ENCODE results near the gene AMN1. TPM values are rescaled to one million over a fixed set of nuclear protein-coding genes. Genes with fewer than 3 reads are reported as not detected.

AMN1 gene
- total and polyA plus RNA-seq, 2 of the 13 experiments (the other 11 are each of a cell fraction or from before 2014, with no cell fraction given), result 7.5 to 26.5 TPM

DNA sequence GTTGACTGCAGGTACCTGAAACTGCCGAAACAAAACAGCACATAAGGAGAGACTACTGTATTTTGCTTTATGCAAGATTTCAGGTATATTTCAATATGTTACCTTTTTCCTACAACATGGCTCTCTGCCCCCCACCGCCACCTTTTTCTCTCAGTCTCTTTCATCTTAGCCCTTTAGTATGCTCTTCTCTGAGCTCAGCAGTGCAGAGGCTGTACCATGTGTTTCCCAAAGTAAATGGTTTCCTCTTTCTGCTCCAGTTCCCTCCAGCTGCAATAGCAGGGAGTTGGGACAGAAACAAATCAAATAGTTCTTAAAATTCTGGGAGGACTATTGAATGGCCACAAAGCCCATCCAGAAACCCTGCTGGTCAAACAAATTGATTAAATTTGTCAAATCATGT lies 4.3 kb downstream of the AMN1 start:
- DNase-seq (ENCODE audit: low spot score) (no peak), FAIRE-seq (no peak), ATAC-seq (no peak)
- 100% methylated on average over 2 of the region's 2 CpGs for WGBS (ENCODE audit: low lambda C conversion rate)
- Histone ChIP-seq H3K4me2 (ENCODE audit: low read depth, low read length) (no peak overlapping the region), H3K27ac (ENCODE audit: extremely low read length, insufficient read depth, low read length) (no peak overlapping the region), H3K36me3 (replicated peaks in 1 of 2; ENCODE audit: control insufficient read depth in 1 of 2, insufficient read depth in 2 of 2, low read length in 2 of 2) (no peaks in the 10 kb centered on the region), H3K9ac (ENCODE audit: insufficient read depth, low read depth, low read length) (no peak overlapping the region), H3K9me3 (ENCODE audit: low read length) (no peaks in the 10 kb centered on the region), H4K20me1 (ENCODE audit: insufficient read depth, low read length) (no peaks in the 10 kb centered on the region), H2AFZ (ENCODE audit: low read length) (no peak overlapping the region), H3K4me1 (ENCODE audit: insufficient read depth, low read length) (peaks cover 48% of the 10 kb centered on the region), H3K79me2 (ENCODE audit: insufficient read depth, low read length) (peaks cover 4% of the 10 kb centered on the region), H3K27me3 (ENCODE audit: control insufficient read depth in 1 of 2, insufficient read depth in 2 of 2, low read length in 2 of 2) (no peaks in the 10 kb centered on the region; a peak in 1 of 5 replicates), H3K4me3 (replicated peaks in 1 of 3; ENCODE audit: insufficient read depth in 1 of 3, low read depth in 2 of 3, low read length in 3 of 3) (no peak overlapping the region)
- in situ Hi-C loops (cut with HindIII; ENCODE audit: extremely low pct_ligation_motif_present, low pct_unique_long_range_greater_than_20kb), result no loop called here
- intact Hi-C loops (cut with micrococcal nuclease; ENCODE audit: unreplicated experiment), result loop anchor here (10.0 kb wide), 1 partner anchor 50 kb away; no protein-coding TSS in a partner anchor
- ChIA-PET POLR2A (no interaction called here), CTCF (ENCODE audit: low intra/inter-chr PET ratio, low total read pairs) (no interaction called here)
- TF ChIP-seq, protein P1, sequence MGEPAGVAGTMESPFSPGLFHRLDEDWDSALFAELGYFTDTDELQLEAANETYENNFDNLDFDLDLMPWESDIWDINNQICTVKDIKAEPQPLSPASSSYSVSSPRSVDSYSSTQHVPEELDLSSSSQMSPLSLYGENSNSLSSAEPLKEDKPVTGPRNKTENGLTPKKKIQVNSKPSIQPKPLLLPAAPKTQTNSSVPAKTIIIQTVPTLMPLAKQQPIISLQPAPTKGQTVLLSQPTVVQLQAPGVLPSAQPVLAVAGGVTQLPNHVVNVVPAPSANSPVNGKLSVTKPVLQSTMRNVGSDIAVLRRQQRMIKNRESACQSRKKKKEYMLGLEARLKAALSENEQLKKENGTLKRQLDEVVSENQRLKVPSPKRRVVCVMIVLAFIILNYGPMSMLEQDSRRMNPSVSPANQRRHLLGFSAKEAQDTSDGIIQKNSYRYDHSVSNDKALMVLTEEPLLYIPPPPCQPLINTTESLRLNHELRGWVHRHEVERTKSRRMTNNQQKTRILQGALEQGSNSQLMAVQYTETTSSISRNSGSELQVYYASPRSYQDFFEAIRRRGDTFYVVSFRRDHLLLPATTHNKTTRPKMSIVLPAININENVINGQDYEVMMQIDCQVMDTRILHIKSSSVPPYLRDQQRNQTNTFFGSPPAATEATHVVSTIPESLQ (CRISPR knock-in tag; conservative IDR thresholded peaks at IDR 0.05), result no peak
- TF ChIP-seq PHF8 (CRISPR knock-in tag; IDR thresholded peaks at IDR 0.05) (no peak), SRSF9 (IDR thresholded peaks at IDR 0.05; ENCODE audit: borderline replicate concordance, insufficient read depth, low read depth, low read length, poor library complexity, severe bottlenecking) (no peak), PITX1 (CRISPR knock-in tag; IDR thresholded peaks at IDR 0.05) (no peak), ZNF839 (CRISPR knock-in tag; IDR thresholded peaks at IDR 0.05; ENCODE audit: borderline replicate concordance) (no peak), MED13 (CRISPR knock-in tag; IDR thresholded peaks at IDR 0.05) (no peak), ZNF709 (CRISPR knock-in tag; IDR thresholded peaks at IDR 0.05) (no peak), KDM6A (CRISPR knock-in tag; IDR thresholded peaks at IDR 0.05; ENCODE audit: low read depth) (no peak), HNRNPH1 (optimal IDR thresholded peaks at IDR 0.05; ENCODE audit: low read depth, low read length) (no peak)
- TF ChIP-seq, protein P2, sequence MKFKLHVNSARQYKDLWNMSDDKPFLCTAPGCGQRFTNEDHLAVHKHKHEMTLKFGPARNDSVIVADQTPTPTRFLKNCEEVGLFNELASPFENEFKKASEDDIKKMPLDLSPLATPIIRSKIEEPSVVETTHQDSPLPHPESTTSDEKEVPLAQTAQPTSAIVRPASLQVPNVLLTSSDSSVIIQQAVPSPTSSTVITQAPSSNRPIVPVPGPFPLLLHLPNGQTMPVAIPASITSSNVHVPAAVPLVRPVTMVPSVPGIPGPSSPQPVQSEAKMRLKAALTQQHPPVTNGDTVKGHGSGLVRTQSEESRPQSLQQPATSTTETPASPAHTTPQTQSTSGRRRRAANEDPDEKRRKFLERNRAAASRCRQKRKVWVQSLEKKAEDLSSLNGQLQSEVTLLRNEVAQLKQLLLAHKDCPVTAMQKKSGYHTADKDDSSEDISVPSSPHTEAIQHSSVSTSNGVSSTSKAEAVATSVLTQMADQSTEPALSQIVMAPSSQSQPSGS (CRISPR knock-in tag; IDR thresholded peaks at IDR 0.05), result no peak
- TF ChIP-seq, protein P3, sequence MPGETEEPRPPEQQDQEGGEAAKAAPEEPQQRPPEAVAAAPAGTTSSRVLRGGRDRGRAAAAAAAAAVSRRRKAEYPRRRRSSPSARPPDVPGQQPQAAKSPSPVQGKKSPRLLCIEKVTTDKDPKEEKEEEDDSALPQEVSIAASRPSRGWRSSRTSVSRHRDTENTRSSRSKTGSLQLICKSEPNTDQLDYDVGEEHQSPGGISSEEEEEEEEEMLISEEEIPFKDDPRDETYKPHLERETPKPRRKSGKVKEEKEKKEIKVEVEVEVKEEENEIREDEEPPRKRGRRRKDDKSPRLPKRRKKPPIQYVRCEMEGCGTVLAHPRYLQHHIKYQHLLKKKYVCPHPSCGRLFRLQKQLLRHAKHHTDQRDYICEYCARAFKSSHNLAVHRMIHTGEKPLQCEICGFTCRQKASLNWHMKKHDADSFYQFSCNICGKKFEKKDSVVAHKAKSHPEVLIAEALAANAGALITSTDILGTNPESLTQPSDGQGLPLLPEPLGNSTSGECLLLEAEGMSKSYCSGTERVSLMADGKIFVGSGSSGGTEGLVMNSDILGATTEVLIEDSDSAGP (CRISPR knock-in tag; IDR thresholded peaks at IDR 0.05; ENCODE audit: borderline replicate concordance), result no peak
- BruUV-seq (replicated peaks), result no TSS peak

Measured in HepG2 (cell line).